ENCODE data around the gene CACNG7. TPM values are rescaled to one million over a fixed set of nuclear protein-coding genes. Genes with fewer than 3 reads are reported as not detected.

The CACNG7 gene
- under 1 TPM in 2 of 4 donors, not detected in 2; 0.78 to 0.79 TPM for polyA plus RNA-seq
- long read RNA-seq, donor 1 = 0 reads
- long read RNA-seq, donor 2 = 0 reads
- long read RNA-seq, donor 3 = 0 reads
- long read RNA-seq, donor 4 = 0 reads
- long read RNA-seq, donor 5 = 0 reads
- long read RNA-seq, donor 6 = 0 reads
- long read RNA-seq, donor 7 = 0 reads
- long read RNA-seq, donor 8 = 0 reads
- long read RNA-seq, donor 9 = 0 reads
- long read RNA-seq, donor 10, partial matches to known transcripts = 0 of 1 reads
- long read RNA-seq, donor 10, other reads (novel, unspliced or antisense) = 0 of 1 reads

- Histone ChIP-seq H3K27me3 (ENCODE audit: control insufficient read depth in 3 of 3, insufficient read depth in 3 of 3, low read length in 3 of 3) (peaks cover 0 to 51% (median 38%) of the 10 kb centered on the region in 3 donors), H3K9me3 (ENCODE audit: control insufficient read depth in 2 of 2, insufficient read depth in 1 of 2, low read depth in 1 of 2, low read length in 1 of 2) (no peaks in the 10 kb centered on the region), H3K4me3 (ENCODE audit: low read depth in 1 of 3, low read length in 3 of 3) (no peak within 1 kb of the TSS), H3K36me3 (ENCODE audit: control insufficient read depth in 3 of 3, insufficient read depth in 2 of 3, low read depth in 1 of 3, low read length in 3 of 3) (no peaks in the 10 kb centered on the region), H3K27ac (ENCODE audit: low read depth in 1 of 3, low read length in 2 of 3) (no peak within 1 kb of the TSS), H3K4me1 (ENCODE audit: control insufficient read depth in 3 of 3, insufficient read depth in 2 of 3, low read depth in 1 of 3, low read length in 2 of 3) (no peaks in the 10 kb centered on the region)
- WGBS, 3 donors = 3 to 12% (median 7%) methylated on average over 6 to 28 of the region's 28 CpGs
- FAIRE-seq (no peak), DNase-seq (no peak)
These were observed at the start of gene CACNG7 for GRCh38 chr19:53908935-53909415. Gene CACNG7 (plus strand): TSS chr19:53909278. CDS start chr19:53912832, 3,554 bp downstream.

GRCh38 chr19:53864308-53864836 lies 44.7 kb upstream of the CACNG7 start:
- peaks cover 0 to 31% (median 3%) of the 10 kb centered on the region in 3 donors for H3K4me1 ChIP-seq (ENCODE audit: control insufficient read depth in 3 of 3, insufficient read depth in 2 of 3, low read depth in 1 of 3, low read length in 2 of 3)
- H3K27me3 ChIP-seq (ENCODE audit: control insufficient read depth in 3 of 3, insufficient read depth in 3 of 3, low read length in 3 of 3) = no peaks in the 10 kb centered on the region
- peak overlapping the region in 2 of 3 donors; percentile 45 to 48 for H3K27ac ChIP-seq (ENCODE audit: low read depth in 1 of 3, low read length in 2 of 3)
- FAIRE-seq (no peak), DNase-seq (peak; percentile 72 to 74)
- H3K4me3 ChIP-seq (ENCODE audit: low read depth in 1 of 3, low read length in 3 of 3) = no peak overlapping the region
- H3K36me3 ChIP-seq (ENCODE audit: control insufficient read depth in 3 of 3, insufficient read depth in 2 of 3, low read depth in 1 of 3, low read length in 3 of 3) = no peaks in the 10 kb centered on the region
- WGBS, 3 donors = 18 to 64% (median 29%) methylated on average over 6 of the region's 6 CpGs
- H3K9me3 ChIP-seq (ENCODE audit: control insufficient read depth in 2 of 2, insufficient read depth in 1 of 2, low read depth in 1 of 2, low read length in 1 of 2) = no peaks in the 10 kb centered on the region

GRCh38 chr19:53865523-53865917 lies 43.6 kb upstream of the CACNG7 start:
- 53 to 57% (median 54%) methylated on average over 9 of the region's 9 CpGs for WGBS, 3 donors
- Histone ChIP-seq H3K4me1 (ENCODE audit: control insufficient read depth in 3 of 3, insufficient read depth in 2 of 3, low read depth in 1 of 3, low read length in 2 of 3) (peaks cover 0 to 31% (median 3%) of the 10 kb centered on the region in 3 donors), H3K36me3 (ENCODE audit: control insufficient read depth in 3 of 3, insufficient read depth in 2 of 3, low read depth in 1 of 3, low read length in 3 of 3) (peaks cover 0 to 2% (median 0%) of the 10 kb centered on the region in 3 donors), H3K27me3 (ENCODE audit: control insufficient read depth in 3 of 3, insufficient read depth in 3 of 3, low read length in 3 of 3) (no peaks in the 10 kb centered on the region), H3K27ac (ENCODE audit: low read depth in 1 of 3, low read length in 2 of 3) (peak overlapping the region in 2 of 3 donors; percentile 90 to 97), H3K9me3 (ENCODE audit: control insufficient read depth in 2 of 2, insufficient read depth in 1 of 2, low read depth in 1 of 2, low read length in 1 of 2) (no peaks in the 10 kb centered on the region), H3K4me3 (ENCODE audit: low read depth in 1 of 3, low read length in 3 of 3) (peak overlapping the region in 1 of 3 donors; percentile 43)
- DNase-seq = no peak
- no peak for FAIRE-seq

- Histone ChIP-seq H3K27me3 (ENCODE audit: control insufficient read depth in 3 of 3, insufficient read depth in 3 of 3, low read length in 3 of 3) (no peaks in the 10 kb centered on the region), H3K9me3 (ENCODE audit: control insufficient read depth in 2 of 2, insufficient read depth in 1 of 2, low read depth in 1 of 2, low read length in 1 of 2) (no peaks in the 10 kb centered on the region), H3K4me3 (ENCODE audit: low read depth in 1 of 3, low read length in 3 of 3) (peak overlapping the region in 2 of 3 donors; percentile 2 to 43), H3K27ac (ENCODE audit: low read depth in 1 of 3, low read length in 2 of 3) (peak overlapping the region; percentile 13 to 97 (median 90)), H3K36me3 (ENCODE audit: control insufficient read depth in 3 of 3, insufficient read depth in 2 of 3, low read depth in 1 of 3, low read length in 3 of 3) (peaks cover 0 to 5% (median 0%) of the 10 kb centered on the region in 3 donors), H3K4me1 (ENCODE audit: control insufficient read depth in 3 of 3, insufficient read depth in 2 of 3, low read depth in 1 of 3, low read length in 2 of 3) (peaks cover 0 to 31% (median 5%) of the 10 kb centered on the region in 3 donors)
- DNase-seq = peak; percentile 62 to 82
- FAIRE-seq = no peak
- WGBS, 3 donors = 2 to 7% (median 4%) methylated on average over 43 to 50 of the region's 50 CpGs
These were observed 42.9 kb upstream of the CACNG7 start for GRCh38 chr19:53865918-53866864.

GRCh38 chr19:53866865-53867224 lies 42.2 kb upstream of the CACNG7 start:
- peak overlapping the region in 2 of 3 donors; percentile 18 to 43 for H3K4me3 ChIP-seq (ENCODE audit: low read depth in 1 of 3, low read length in 3 of 3)
- no peaks in the 10 kb centered on the region for H3K9me3 ChIP-seq (ENCODE audit: control insufficient read depth in 2 of 2, insufficient read depth in 1 of 2, low read depth in 1 of 2, low read length in 1 of 2)
- no peak for FAIRE-seq
- H3K4me1 ChIP-seq (ENCODE audit: control insufficient read depth in 3 of 3, insufficient read depth in 2 of 3, low read depth in 1 of 3, low read length in 2 of 3) = peaks cover 0 to 31% (median 7%) of the 10 kb centered on the region in 3 donors
- no peaks in the 10 kb centered on the region for H3K27me3 ChIP-seq (ENCODE audit: control insufficient read depth in 3 of 3, insufficient read depth in 3 of 3, low read length in 3 of 3)
- WGBS, 3 donors = 30 to 41% (median 35%) methylated on average over 12 to 14 of the region's 14 CpGs
- peak overlapping the region; percentile 24 to 97 (median 90) for H3K27ac ChIP-seq (ENCODE audit: low read depth in 1 of 3, low read length in 2 of 3)
- peaks cover 0 to 6% (median 0%) of the 10 kb centered on the region in 3 donors for H3K36me3 ChIP-seq (ENCODE audit: control insufficient read depth in 3 of 3, insufficient read depth in 2 of 3, low read depth in 1 of 3, low read length in 3 of 3)
- DNase-seq = no peak

GRCh38 chr19:53867225-53868090 lies 41.6 kb upstream of the CACNG7 start, which contains the start of gene MYADM:
Gene MYADM (plus strand): TSS chr19:53867883. CDS start chr19:53873530, 5,647 bp downstream.
- no peaks in the 10 kb centered on the region for H3K9me3 ChIP-seq (ENCODE audit: control insufficient read depth in 2 of 2, insufficient read depth in 1 of 2, low read depth in 1 of 2, low read length in 1 of 2)
- peaks cover 0 to 10% (median 0%) of the 10 kb centered on the region in 3 donors for H3K36me3 ChIP-seq (ENCODE audit: control insufficient read depth in 3 of 3, insufficient read depth in 2 of 3, low read depth in 1 of 3, low read length in 3 of 3)
- peak within 1 kb of the TSS; percentile 66 to 97 (median 92) for H3K27ac ChIP-seq (ENCODE audit: low read depth in 1 of 3, low read length in 2 of 3)
- H3K4me3 ChIP-seq (ENCODE audit: low read depth in 1 of 3, low read length in 3 of 3) = peak within 1 kb of the TSS; percentile 57 to 79 (median 65)
- H3K27me3 ChIP-seq (ENCODE audit: control insufficient read depth in 3 of 3, insufficient read depth in 3 of 3, low read length in 3 of 3) = no peaks in the 10 kb centered on the region
- WGBS, 3 donors = 2 to 4% (median 4%) methylated on average over 32 to 37 of the region's 37 CpGs
- DNase-seq (peak; percentile 94 to 98), FAIRE-seq (no peak)
- H3K4me1 ChIP-seq (ENCODE audit: control insufficient read depth in 3 of 3, insufficient read depth in 2 of 3, low read depth in 1 of 3, low read length in 2 of 3) = peaks cover 0 to 31% (median 7%) of the 10 kb centered on the region in 3 donors

- no peaks in the 10 kb centered on the region for H3K9me3 ChIP-seq (ENCODE audit: control insufficient read depth in 2 of 2, insufficient read depth in 1 of 2, low read depth in 1 of 2, low read length in 1 of 2)
- WGBS, 3 donors = 0 to 4% (median 1%) methylated on average over 30 to 34 of the region's 37 CpGs
- peak overlapping the region; percentile 57 to 79 (median 65) for H3K4me3 ChIP-seq (ENCODE audit: low read depth in 1 of 3, low read length in 3 of 3)
- peaks cover 0 to 31% (median 7%) of the 10 kb centered on the region in 3 donors for H3K4me1 ChIP-seq (ENCODE audit: control insufficient read depth in 3 of 3, insufficient read depth in 2 of 3, low read depth in 1 of 3, low read length in 2 of 3)
- FAIRE-seq = no peak
- H3K27ac ChIP-seq (ENCODE audit: low read depth in 1 of 3, low read length in 2 of 3) = peak overlapping the region; percentile 68 to 93 (median 92)
- DNase-seq = peak; percentile 39 to 66
- peaks cover 0 to 14% (median under 1%) of the 10 kb centered on the region in 3 donors for H3K36me3 ChIP-seq (ENCODE audit: control insufficient read depth in 3 of 3, insufficient read depth in 2 of 3, low read depth in 1 of 3, low read length in 3 of 3)
- H3K27me3 ChIP-seq (ENCODE audit: control insufficient read depth in 3 of 3, insufficient read depth in 3 of 3, low read length in 3 of 3) = no peaks in the 10 kb centered on the region
These were observed 40.8 kb upstream of the CACNG7 start for GRCh38 chr19:53868091-53868891.

All from small intestine (tissue), 16 donors.